CD4-positive, CD25-positive, alpha-beta regulatory T cell (primary cell): ENCODE results near the gene TNFRSF8. TPM values are rescaled to one million over a fixed set of nuclear protein-coding genes. Genes with fewer than 3 reads are reported as not detected.
"Not testable (repeated sequence)": the region's sequence is repeated elsewhere in the genome, so short reads cannot be mapped to it uniquely, and the experiment has no call there.

Experiments
- ATAC-seq, 2 donors: fragments of 150-1000 bp; cut with Tn5 transposase; one replicate each; pipeline ENCODE4 v1.10.0; 2021; ENCODE audit warnings: low read depth in 2 of 2, moderate number of reproducible peaks in 2 of 2, moderate library complexity in 1 of 2
- DNase-seq, 3 donors: peaks; one replicate each; pipeline versions ENCODE4 v3.0.0 to v3.0.0-alpha.2; 2012 to 2022; ENCODE audit warnings: mixed read lengths in 1 of 3
- H3K27ac ChIP-seq: one replicate; pipeline ENCODE4 v1.7.0; 2013; ENCODE audit warnings: mild to moderate bottlenecking, low read length; ENCODE audit not compliant: insufficient read depth, poor library complexity, severe bottlenecking
- H3K27me3 ChIP-seq: one replicate; pipeline ENCODE4 v1.7.0; 2013; ENCODE audit warnings: low read length; ENCODE audit not compliant: control insufficient read depth, insufficient read depth
- H3K36me3 ChIP-seq: one replicate; pipeline ENCODE4 v1.7.0; 2013; ENCODE audit warnings: mild to moderate bottlenecking, low read length, moderate library complexity; ENCODE audit not compliant: control insufficient read depth, insufficient read depth
- H3K4me1 ChIP-seq: 2 replicates; pipeline ENCODE4 v1.7.0; 2013; ENCODE audit warnings: mild to moderate bottlenecking, low read length; ENCODE audit not compliant: insufficient read depth, control insufficient read depth, poor library complexity, severe bottlenecking
- H3K4me3 ChIP-seq: one replicate; pipeline ENCODE4 v1.7.0; 2013; ENCODE audit warnings: low read depth, mild to moderate bottlenecking, low read length, moderate library complexity
- H3K9me3 ChIP-seq, 2 experiments: 1 replicate in 1 of 2; 2 replicates in 1 of 2; pipeline ENCODE4 v1.7.0; 2013; ENCODE audit warnings: low read length in 2 of 2, mild to moderate bottlenecking in 1 of 2, moderate library complexity in 1 of 2; ENCODE audit not compliant: control insufficient read depth in 2 of 2
- H3K27ac Mint-ChIP-seq, 3 donors: one replicate each; pipeline ENCODE4 v1.8.0; 2020 to 2022; ENCODE audit warnings: mild to moderate bottlenecking in 3 of 3, mixed read lengths in 3 of 3, moderate library complexity in 2 of 3
- H3K27me3 Mint-ChIP-seq: one replicate; pipeline ENCODE4 v1.8.0; 2022; ENCODE audit warnings: mild to moderate bottlenecking, mixed read lengths
- H3K36me3 Mint-ChIP-seq: one replicate; pipeline ENCODE4 v1.8.0; 2020; ENCODE audit warnings: mixed read lengths
- H3K4me1 Mint-ChIP-seq, 4 donors: one replicate each; pipeline ENCODE4 v1.8.0; 2020 to 2022; ENCODE audit warnings: mixed read lengths in 4 of 4, mild to moderate bottlenecking in 1 of 4
- H3K4me3 Mint-ChIP-seq, 4 donors: one replicate each; pipeline ENCODE4 v1.8.0; 2020 to 2022; ENCODE audit warnings: mild to moderate bottlenecking in 4 of 4, mixed read lengths in 4 of 4, moderate library complexity in 3 of 4
- H3K9me3 Mint-ChIP-seq, 7 donors: one replicate each; pipeline ENCODE4 v1.8.0; 2020 to 2022; ENCODE audit warnings: mixed read lengths in 7 of 7, mild to moderate bottlenecking in 3 of 7, moderate library complexity in 2 of 7
- polyA plus RNA-seq, 4 donors: library from polyadenylated mRNA; unstranded; fragments of 300-500 nt; fragmentation: Illumina TruSeq; gene quantifications; one replicate each; pipeline ENCODE4 v1.2.3, GENCODE V29; 2021
- total RNA-seq: library from RNA; stranded (reverse); gene quantifications from one replicate; pipeline ENCODE4 v1.2.3, GENCODE V29; 2022

The TNFRSF8 gene
- total and polyA plus RNA-seq, 5 donors from 2014 or later = 1.1 to 3.2 (median 1.6) TPM

GRCh38 chr1:12096615-12097014, 33.5 kb downstream of the TNFRSF8 start:
- Mint-ChIP-seq H3K4me1 (peaks cover 0 to 29% (median 6%) of the 10 kb centered on the region in 4 donors), H3K4me3 (no peak overlapping the region), H3K27me3 (no peaks in the 10 kb centered on the region), H3K27ac (peak overlapping the region in 1 of 3 donors; percentile 15), H3K36me3 (no peaks in the 10 kb centered on the region), H3K9me3 (peaks cover 0 to 5% (median 0%) of the 10 kb centered on the region in 7 donors)
- no peaks in the 10 kb centered on the region for H3K9me3 ChIP-seq
- H3K27ac ChIP-seq = no peak overlapping the region
- DNase-seq (no peak), ATAC-seq (no peak)
- peaks cover 6% of the 10 kb centered on the region for H3K4me1 ChIP-seq
- no peak overlapping the region for H3K4me3 ChIP-seq
- no peaks in the 10 kb centered on the region for H3K27me3 ChIP-seq
- no peaks in the 10 kb centered on the region for H3K36me3 ChIP-seq

GRCh38 chr1:12097321-12097720, 34.2 kb downstream of the TNFRSF8 start:
- peak overlapping the region in 1 of 3 donors; percentile 15 for H3K27ac Mint-ChIP-seq
- H3K27ac ChIP-seq = no peak overlapping the region
- H3K27me3 ChIP-seq = no peaks in the 10 kb centered on the region
- peaks cover 0 to 28% (median 8%) of the 10 kb centered on the region in 4 donors for H3K4me1 Mint-ChIP-seq
- H3K27me3 Mint-ChIP-seq = no peaks in the 10 kb centered on the region
- H3K4me3 Mint-ChIP-seq = no peak overlapping the region
- ATAC-seq = no peak
- H3K36me3 ChIP-seq = no peaks in the 10 kb centered on the region
- H3K4me1 ChIP-seq = no peaks in the 10 kb centered on the region
- no peaks in the 10 kb centered on the region for H3K36me3 Mint-ChIP-seq
- H3K9me3 Mint-ChIP-seq = peaks cover 0 to 5% (median 0%) of the 10 kb centered on the region in 7 donors
- H3K4me3 ChIP-seq = no peak overlapping the region
- DNase-seq = no peak
- no peaks in the 10 kb centered on the region for H3K9me3 ChIP-seq

DNA sequence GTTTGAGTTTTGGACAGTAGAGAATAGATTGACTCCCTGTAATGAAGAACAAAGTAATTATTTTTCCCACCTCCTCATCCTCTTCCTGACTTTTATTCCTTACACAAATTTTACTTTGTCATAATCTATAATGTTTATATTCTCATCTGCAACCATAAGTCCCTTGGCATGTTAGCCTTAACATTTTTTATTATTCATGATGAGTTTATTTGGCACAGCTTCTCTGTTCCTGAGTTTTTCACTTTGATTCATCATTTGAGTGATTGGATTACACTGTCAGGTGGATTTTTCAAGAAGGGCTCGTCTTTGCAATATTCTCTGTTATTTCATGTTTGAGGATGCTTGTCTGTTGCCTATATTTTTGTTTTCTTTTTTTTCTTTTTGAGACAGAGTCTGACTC, 35.7 kb downstream of the TNFRSF8 start:
- no peak overlapping the region for H3K27ac ChIP-seq
- H3K4me3 ChIP-seq = no peak overlapping the region
- Mint-ChIP-seq H3K9me3 (peaks cover 0 to 5% (median 0%) of the 10 kb centered on the region in 7 donors), H3K4me3 (no peak overlapping the region), H3K27ac (peak overlapping the region in 2 of 3 donors; percentile 41 to 55), H3K27me3 (no peaks in the 10 kb centered on the region), H3K4me1 (peaks cover 0 to 36% (median 13%) of the 10 kb centered on the region in 4 donors), H3K36me3 (no peaks in the 10 kb centered on the region)
- no peaks in the 10 kb centered on the region for H3K36me3 ChIP-seq
- H3K9me3 ChIP-seq = no peaks in the 10 kb centered on the region
- ATAC-seq (no peak), DNase-seq (no peak)
- H3K4me1 ChIP-seq = no peaks in the 10 kb centered on the region
- no peaks in the 10 kb centered on the region for H3K27me3 ChIP-seq

GRCh38 chr1:12099610-12100009, 36.5 kb downstream of the TNFRSF8 start:
- no peak overlapping the region for H3K4me3 Mint-ChIP-seq
- Histone ChIP-seq H3K36me3 (no peaks in the 10 kb centered on the region), H3K27me3 (no peaks in the 10 kb centered on the region), H3K4me3 (no peak overlapping the region), H3K9me3 (no peaks in the 10 kb centered on the region), H3K27ac (no peak overlapping the region), H3K4me1 (no peaks in the 10 kb centered on the region)
- ATAC-seq (no peak), DNase-seq (no peak)
- H3K27me3 Mint-ChIP-seq = no peaks in the 10 kb centered on the region
- H3K4me1 Mint-ChIP-seq = peaks cover 0 to 31% (median 12%) of the 10 kb centered on the region in 4 donors
- H3K27ac Mint-ChIP-seq = peak overlapping the region in 1 of 3 donors; percentile 55
- no peaks in the 10 kb centered on the region for H3K36me3 Mint-ChIP-seq
- peaks cover 0 to 5% (median 0%) of the 10 kb centered on the region in 7 donors for H3K9me3 Mint-ChIP-seq

GRCh38 chr1:12100071-12100470, 37.0 kb downstream of the TNFRSF8 start:
- Histone ChIP-seq H3K4me1 (no peaks in the 10 kb centered on the region), H3K4me3 (no peak overlapping the region), H3K27me3 (no peaks in the 10 kb centered on the region), H3K27ac (no peak overlapping the region), H3K36me3 (no peaks in the 10 kb centered on the region), H3K9me3 (no peaks in the 10 kb centered on the region)
- ATAC-seq = no peak
- peaks cover 0 to 31% (median 12%) of the 10 kb centered on the region in 4 donors for H3K4me1 Mint-ChIP-seq
- H3K4me3 Mint-ChIP-seq = no peak overlapping the region
- no peak for DNase-seq
- no peak overlapping the region for H3K27ac Mint-ChIP-seq
- H3K36me3 Mint-ChIP-seq = no peaks in the 10 kb centered on the region
- H3K27me3 Mint-ChIP-seq = no peaks in the 10 kb centered on the region
- peaks cover 0 to 5% (median 0%) of the 10 kb centered on the region in 7 donors for H3K9me3 Mint-ChIP-seq

DNA sequence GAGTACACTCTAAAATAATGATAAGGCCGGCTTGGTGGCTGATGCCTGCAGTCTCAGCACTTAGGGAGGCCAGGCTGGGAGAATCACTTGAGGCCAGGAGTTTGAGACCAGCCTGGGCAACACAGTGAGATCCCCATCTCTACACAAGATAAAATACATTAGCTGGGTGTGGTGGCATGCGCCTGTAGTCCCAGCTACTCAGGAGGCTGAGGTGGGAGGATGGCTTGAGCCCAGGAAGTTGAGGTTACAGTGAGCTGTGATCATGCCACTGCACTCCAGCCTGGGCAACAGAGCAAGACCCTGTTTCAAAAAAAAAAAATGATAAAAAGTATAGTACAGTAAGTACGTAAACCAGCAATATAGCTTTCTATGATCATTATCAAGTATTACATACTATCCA, 38.0 kb downstream of the TNFRSF8 start:
- not testable (repeated sequence) for H3K36me3 Mint-ChIP-seq, H3K27ac ChIP-seq, H3K36me3 ChIP-seq, H3K4me3 ChIP-seq, H3K27me3 Mint-ChIP-seq, H3K4me3 Mint-ChIP-seq, H3K27me3 ChIP-seq, H3K4me1 ChIP-seq, H3K9me3 Mint-ChIP-seq, ATAC-seq, DNase-seq, H3K9me3 ChIP-seq, H3K27ac Mint-ChIP-seq
- peaks cover 0 to 28% (median 12%) of the 10 kb centered on the region in 4 donors for H3K4me1 Mint-ChIP-seq

GRCh38 chr1:12102066-12102465, 39.0 kb downstream of the TNFRSF8 start:
- DNase-seq (no peak), ATAC-seq (no peak)
- no peaks in the 10 kb centered on the region for H3K4me1 ChIP-seq
- H3K4me3 ChIP-seq = no peak overlapping the region
- H3K27me3 Mint-ChIP-seq = no peaks in the 10 kb centered on the region
- peaks cover 0 to 32% (median 14%) of the 10 kb centered on the region in 4 donors for H3K4me1 Mint-ChIP-seq
- peak overlapping the region; percentile 11 to 72 (median 44) for H3K27ac Mint-ChIP-seq
- no peak overlapping the region for H3K4me3 Mint-ChIP-seq
- H3K27me3 ChIP-seq = no peaks in the 10 kb centered on the region
- H3K36me3 ChIP-seq = no peaks in the 10 kb centered on the region
- H3K36me3 Mint-ChIP-seq = no peaks in the 10 kb centered on the region
- no peaks in the 10 kb centered on the region for H3K9me3 ChIP-seq
- H3K27ac ChIP-seq = no peak overlapping the region
- peaks cover 0 to 2% (median 0%) of the 10 kb centered on the region in 7 donors for H3K9me3 Mint-ChIP-seq

DNA sequence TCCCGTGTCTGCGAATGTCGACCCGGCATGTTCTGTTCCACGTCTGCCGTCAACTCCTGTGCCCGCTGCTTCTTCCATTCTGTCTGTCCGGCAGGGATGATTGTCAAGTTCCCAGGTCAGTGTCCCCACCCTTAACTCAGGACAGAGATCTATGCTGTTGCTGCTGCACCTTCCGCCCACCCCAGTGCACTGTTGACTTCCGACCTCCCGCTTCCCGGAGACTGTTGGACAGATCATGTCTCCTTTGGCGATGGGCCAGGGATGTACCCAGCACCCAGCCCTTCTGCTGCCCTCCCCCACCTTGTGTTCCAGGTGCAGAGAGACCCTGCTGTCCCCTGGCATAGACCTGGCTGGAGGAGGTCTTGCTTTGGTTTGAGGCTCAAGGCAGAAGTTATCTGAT, 41.3 kb downstream of the TNFRSF8 start:
- DNase-seq = no peak
- Histone ChIP-seq H3K4me1 (no peaks in the 10 kb centered on the region), H3K27ac (no peak overlapping the region), H3K27me3 (no peaks in the 10 kb centered on the region), H3K9me3 (no peaks in the 10 kb centered on the region), H3K36me3 (no peaks in the 10 kb centered on the region), H3K4me3 (no peak overlapping the region)
- Mint-ChIP-seq H3K4me3 (no peak overlapping the region), H3K9me3 (no peaks in the 10 kb centered on the region), H3K4me1 (peaks cover 0 to 26% (median 13%) of the 10 kb centered on the region in 4 donors), H3K27ac (peak overlapping the region in 2 of 3 donors; percentile 30 to 56), H3K27me3 (no peaks in the 10 kb centered on the region), H3K36me3 (no peaks in the 10 kb centered on the region)
- no peak for ATAC-seq
